SKM-1 treated with dmso at 0.1 percent for 144 hours (cell line): Measurements from ENCODE around the gene FRMPD4.

Experiments used
- DNase-seq: peaks from one replicate; lab custom pipeline; 2025; ENCODE audit not compliant: unreplicated experiment; lab: John Stamatoyannopoulos, UW

Gene FRMPD4

GRCh38 chrX:12360383-12360782 is 222.1 kb downstream of the FRMPD4 start:
- DNase-seq = no peak

GRCh38 chrX:12360986-12361598 is 222.8 kb downstream of the FRMPD4 start:
- DNase-seq = no peak

DNA sequence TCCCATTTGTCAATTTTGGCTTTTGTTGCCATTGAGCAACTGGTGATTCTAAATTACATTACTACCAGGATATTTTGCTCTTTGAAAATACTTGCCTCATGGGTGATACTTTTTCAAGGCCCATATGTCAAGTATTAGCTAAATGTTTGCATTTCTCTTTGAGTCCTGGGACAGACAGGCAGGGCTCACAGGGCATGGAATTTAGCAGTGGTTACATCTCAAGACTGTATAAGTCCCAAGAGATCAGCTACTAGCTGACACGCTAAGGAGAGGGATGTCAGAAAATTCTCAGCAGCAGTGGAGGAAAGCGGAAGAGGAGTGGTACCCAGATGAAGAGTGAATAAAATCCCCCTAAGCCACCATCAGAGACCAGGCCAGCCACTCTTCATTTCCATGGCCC is 224.9 kb downstream of the FRMPD4 start:
- DNase-seq = no peak

GRCh38 chrX:12366440-12366839 is 228.2 kb downstream of the FRMPD4 start:
- DNase-seq = no peak

- DNase-seq = no peak
Observed at GRCh38 chrX:12367254-12367653, 229.0 kb downstream of the FRMPD4 start.

- DNase-seq = no peak
Observed at GRCh38 chrX:12370497-12370986, 232.3 kb downstream of the FRMPD4 start.

DNA sequence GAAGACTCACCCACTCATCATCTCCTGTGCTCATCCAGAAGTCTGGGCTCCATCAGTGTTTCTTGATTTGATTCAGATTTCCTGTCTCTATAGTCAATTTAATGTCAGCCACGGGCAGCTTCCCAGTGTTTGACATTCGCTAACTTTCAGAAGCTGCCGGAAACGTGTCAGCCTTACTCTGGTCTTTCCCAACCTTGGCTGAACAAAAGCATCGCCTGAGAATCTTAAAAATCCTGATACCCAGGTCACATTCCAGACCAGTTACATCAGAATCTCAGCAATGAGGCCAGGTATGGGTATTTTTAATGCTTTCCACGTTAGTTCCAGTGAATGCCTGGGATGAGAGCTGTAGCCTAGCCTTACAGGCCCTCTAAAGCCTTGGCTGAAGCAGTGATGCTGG is 233.8 kb downstream of the FRMPD4 start:
- no peak for DNase-seq

DNA sequence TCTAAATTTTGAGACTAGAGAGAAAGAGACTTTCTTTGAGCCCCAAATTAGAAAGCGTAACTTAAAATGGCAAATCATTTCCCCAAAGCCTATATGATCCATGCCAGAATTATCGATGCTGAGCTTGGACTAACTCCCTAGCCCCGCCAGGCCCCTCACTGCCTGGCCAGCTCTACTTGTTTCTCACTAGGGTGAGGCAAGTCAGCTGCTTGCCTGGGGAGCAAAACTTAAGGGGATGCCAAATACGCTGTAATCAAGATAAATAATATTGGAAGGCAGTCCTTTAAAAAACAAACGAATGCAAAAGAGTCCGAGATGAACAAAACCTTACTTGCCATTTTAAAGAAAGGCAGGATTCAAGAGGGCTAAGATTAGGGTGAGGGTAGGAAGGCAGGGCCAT is 236.0 kb downstream of the FRMPD4 start:
- DNase-seq = no peak

DNA sequence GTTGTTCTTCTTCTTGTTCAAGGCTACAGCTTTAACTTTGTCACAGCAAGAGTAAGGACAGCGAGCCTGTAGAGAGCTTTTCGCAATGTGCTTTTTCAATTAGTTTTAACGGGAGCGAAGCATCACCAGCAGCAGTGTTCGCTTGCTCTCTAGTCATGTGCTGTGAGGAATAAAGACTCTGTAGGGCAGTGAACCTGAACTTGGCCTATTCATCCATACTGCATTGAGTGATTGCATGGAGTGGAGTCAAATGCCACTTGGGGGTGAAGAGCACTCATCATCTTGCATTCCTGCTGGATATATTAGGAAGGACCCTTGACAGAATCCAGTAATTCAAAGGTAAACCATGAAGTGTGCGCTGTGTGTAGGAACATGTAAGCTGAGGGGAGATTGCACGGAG is 240.0 kb downstream of the FRMPD4 start:
- DNase-seq = no peak

DNA sequence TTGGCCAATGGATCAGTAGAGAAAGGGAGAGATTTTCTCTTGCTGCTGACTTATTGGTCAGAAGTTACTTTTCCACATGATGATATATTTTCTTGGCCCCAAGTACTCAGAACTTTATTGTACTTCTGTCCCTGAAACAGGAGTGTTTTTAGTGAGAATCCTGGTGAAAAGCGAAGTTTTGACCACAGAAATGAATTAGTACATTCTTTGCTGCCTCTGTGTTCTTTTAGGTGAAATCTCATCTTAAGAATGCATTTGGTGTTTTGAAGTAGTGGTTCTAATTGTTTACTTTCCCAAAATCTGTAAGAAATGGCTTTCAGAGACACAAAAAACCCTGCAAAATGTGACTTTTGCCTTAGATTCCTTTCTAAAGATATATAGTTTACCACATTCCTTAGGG is 240.4 kb downstream of the FRMPD4 start:
- no peak for DNase-seq

- DNase-seq = no peak
Observed at GRCh38 chrX:12379671-12380070, 241.4 kb downstream of the FRMPD4 start.

- DNase-seq = no peak
Observed at GRCh38 chrX:12383196-12383595, 244.9 kb downstream of the FRMPD4 start.

DNA sequence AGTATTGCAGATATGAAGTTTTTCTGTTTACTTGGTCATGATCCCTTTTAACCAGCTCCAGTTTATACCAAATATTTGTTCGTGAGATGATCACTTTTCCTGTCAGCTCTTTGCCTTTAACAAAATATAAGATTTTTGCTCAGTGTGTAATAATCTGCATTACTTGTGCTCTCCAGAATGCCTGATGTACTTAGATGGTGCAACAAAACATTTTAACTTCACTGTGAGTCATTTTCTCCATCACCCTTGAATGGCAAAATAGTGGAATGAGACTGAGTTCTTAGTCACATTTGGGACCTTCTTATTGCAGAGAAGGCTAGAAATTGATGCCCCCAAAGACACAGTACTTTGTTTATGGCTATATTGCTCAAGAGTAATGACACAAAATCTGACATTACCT is 252.0 kb downstream of the FRMPD4 start:
- DNase-seq = no peak

DNA sequence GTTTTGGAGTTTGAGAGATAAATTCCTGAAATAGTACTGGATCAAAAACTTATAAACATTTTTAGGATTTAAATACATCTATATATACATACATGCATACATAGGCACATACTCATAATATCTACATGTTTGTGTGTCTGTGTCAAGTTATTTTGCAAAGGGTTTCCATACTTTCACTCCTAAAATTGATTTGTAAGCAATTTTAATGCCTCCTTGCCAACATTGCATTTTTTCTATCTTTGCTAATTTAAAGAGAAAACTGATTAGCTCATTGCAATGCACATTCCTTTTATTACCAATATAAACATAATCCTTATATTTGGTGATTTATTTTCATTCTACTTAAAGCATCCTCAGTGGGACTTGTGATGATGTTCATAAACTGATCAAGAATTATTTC is 258.3 kb downstream of the FRMPD4 start:
- DNase-seq = no peak

DNA sequence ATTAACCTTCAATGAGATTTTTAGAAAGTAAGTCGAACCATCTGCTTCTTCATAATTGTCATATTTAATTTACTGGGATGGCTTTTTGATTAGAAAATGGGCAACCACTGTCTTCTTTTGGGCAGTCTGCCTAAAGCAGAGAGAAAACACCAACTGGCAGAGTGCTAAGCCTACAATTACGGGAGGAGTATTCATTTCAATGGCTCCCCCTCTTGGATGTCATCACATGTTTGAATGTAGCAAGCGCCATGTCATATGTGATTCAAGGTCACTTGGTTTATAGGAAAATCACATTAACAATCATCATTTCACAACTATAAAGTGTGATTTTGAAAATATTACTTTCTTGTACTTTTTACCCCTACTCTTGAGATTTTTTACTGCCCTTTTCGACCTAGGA is 261.9 kb downstream of the FRMPD4 start:
- no peak for DNase-seq

GRCh38 chrX:12401252-12401651 is 263.0 kb downstream of the FRMPD4 start:
- DNase-seq = no peak

DNA sequence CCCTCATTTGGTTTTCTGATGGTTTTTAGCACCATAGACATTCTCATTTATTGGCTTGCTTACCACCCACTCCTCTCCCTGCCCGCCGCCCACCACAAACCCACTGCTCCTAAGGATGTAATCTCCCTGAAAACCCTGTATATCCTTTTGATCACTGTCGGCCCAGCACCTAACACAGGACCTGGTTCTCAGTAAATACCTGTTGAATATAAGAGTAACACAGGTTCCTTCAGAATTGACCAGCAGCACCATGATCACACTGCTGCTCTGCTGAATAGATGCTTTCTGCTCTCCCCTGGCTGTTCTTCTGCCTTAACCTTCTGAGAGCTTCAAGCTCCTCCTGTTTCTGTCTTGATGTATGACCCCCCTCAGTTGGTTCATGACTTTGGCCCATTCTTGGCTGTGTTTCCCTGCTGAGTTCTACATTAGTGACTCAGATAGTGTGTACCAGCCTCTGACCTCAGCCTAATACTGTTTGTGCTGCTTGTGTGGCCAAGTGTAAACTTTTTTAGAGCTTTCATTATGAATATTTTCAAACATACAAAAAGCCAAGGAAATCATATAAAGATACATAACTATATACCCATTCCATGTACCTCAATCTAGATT is 265.3 kb downstream of the FRMPD4 start:
- DNase-seq = no peak

- DNase-seq = no peak
Observed at GRCh38 chrX:12405306-12405705, 267.0 kb downstream of the FRMPD4 start.

- no peak for DNase-seq
Observed at GRCh38 chrX:12410523-12410922, 272.2 kb downstream of the FRMPD4 start.

DNA sequence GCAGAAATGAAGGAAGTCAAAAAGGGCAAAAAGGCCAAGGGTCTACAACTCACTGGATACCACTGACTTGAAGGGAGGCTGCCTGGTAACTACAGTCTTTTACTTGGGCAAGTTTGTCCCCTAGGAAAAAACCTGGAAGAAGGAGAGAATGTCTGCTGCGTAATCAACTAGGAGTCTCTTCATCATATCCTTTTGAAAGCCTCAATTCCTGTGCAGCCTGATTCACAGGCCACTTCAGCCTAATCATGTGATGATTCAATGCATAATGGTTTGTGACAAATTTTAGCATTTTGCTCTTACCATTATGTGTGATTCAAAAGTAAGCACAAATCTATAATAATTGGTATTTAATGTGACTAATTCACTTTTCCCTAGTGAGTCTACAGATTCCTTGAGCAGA is 273.6 kb downstream of the FRMPD4 start:
- no peak for DNase-seq

- DNase-seq = no peak
Observed at GRCh38 chrX:12412561-12412960, 274.3 kb downstream of the FRMPD4 start.

DNA sequence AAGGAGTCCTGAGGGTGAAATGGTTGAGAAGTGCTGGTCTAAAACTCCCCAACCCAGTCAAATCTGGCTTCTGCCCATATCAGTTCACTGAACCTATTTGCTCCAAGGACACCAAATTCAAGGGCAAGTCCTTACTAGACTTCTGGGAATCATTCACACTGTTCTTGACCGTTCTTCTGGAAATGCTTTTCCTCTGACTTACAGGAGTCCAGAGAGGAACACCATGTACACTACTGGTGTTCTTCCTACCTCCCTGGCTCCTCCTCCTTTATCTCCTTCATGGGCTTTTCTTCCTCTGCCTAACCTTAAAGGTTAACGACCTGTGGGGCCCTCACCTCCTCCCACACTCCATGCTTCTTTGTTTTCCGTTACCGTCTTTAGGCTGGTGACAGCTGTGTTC is 281.3 kb downstream of the FRMPD4 start:
- DNase-seq = no peak

DNA sequence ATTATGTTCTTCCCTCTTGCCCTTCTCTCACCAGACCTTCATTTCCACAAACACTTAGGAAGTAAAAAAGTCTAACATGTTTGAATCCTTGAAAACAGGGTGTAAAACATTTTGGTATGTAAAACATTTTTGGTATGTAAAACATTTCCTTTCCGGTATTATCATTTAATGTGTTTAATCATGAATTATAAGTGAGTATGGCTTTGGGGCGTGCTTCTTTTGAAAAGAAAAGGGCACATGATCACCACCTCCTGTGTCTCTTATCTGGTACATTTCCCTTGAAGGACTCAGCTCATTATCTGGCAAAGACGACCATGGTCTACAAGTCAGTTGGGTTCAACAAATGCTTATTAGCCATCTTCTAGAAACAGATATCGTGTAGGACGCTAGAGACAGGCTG is 283.6 kb downstream of the FRMPD4 start:
- DNase-seq = no peak
